ENCODE measurements around the gene STIMATE.

STIMATE gene

DNA sequence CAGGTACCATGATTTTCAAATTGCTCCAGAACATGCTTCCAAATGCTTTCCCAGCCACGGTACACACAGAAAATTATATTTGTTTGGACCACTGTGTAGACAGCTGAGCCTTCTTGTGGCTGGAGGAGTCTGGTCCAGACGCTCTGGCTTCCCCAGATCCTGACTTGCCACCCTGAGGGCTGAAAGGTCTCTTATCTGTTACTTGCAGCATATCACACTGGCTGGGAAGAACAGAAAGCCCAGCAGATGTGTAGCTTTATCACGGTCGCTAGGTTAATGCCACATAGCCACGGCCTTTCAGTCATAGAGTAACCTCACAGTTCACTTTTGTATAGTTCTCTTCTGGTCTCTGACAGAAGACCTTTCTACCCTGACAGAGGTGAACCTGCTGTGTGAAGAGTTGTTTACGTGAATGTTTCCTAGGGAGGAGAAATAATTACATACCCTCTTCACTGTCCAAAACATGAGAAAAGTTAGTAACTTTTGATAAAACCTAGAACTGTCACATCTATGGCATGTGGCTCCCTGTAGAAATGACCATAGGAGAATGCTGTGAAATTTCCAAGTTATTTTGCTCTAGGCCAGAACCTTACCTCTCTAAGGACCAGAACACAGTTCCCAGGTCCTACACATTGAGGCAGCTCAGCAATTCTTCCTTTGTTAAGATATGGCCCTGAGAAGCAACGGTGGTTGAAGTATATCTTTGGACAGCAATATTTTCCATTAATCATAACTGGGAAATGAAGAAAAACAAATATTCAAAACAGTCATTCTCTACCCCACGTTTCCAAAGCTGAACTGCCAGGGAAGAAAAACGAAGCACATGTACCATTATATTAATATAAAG is 15.8 kb upstream of the STIMATE start:
- H3K27ac Mint-ChIP-seq: no peak overlapping the region

GRCh38 chr3:52910823-52911222 is 13.5 kb upstream of the STIMATE start:
- ATAC-seq (replicated peaks): no peak
- DNase-seq: no peak
- no peaks in the 10 kb centered on the region for H3K9me3 Mint-ChIP-seq
- no peaks in the 10 kb centered on the region for H3K27me3 Mint-ChIP-seq
- H3K27ac Mint-ChIP-seq: no peak overlapping the region
- H3K36me3 Mint-ChIP-seq: peaks cover 6 to 24% of the 10 kb centered on the region in 2 donors
- H3K4me3 Mint-ChIP-seq: no peak overlapping the region
- no peaks in the 10 kb centered on the region for H3K4me1 Mint-ChIP-seq

More for the DNA sequence above, 15.8 kb upstream of the STIMATE start:
- no peaks in the 10 kb centered on the region for H3K4me1 Mint-ChIP-seq
- ATAC-seq (replicated peaks) (no peak), DNase-seq (no peak)
- H3K9me3 Mint-ChIP-seq: no peaks in the 10 kb centered on the region
- no peak overlapping the region for H3K4me3 Mint-ChIP-seq
- peaks cover 8 to 19% of the 10 kb centered on the region in 2 donors for H3K36me3 Mint-ChIP-seq
- H3K27me3 Mint-ChIP-seq: no peaks in the 10 kb centered on the region

- Mint-ChIP-seq H3K27me3 (no peaks in the 10 kb centered on the region), H3K27ac (no peak overlapping the region), H3K4me3 (no peak overlapping the region), H3K36me3 (peaks cover 11 to 22% of the 10 kb centered on the region in 2 donors), H3K4me1 (no peaks in the 10 kb centered on the region), H3K9me3 (no peaks in the 10 kb centered on the region)
- no peak for DNase-seq
- ATAC-seq (replicated peaks): no peak
These were observed 10.1 kb upstream of the STIMATE start for GRCh38 chr3:52907497-52907896.

GRCh38 chr3:52904552-52904951 is 7.2 kb upstream of the STIMATE start:
- no peak for DNase-seq
- Mint-ChIP-seq H3K27me3 (no peaks in the 10 kb centered on the region), H3K4me3 (no peak overlapping the region), H3K9me3 (no peaks in the 10 kb centered on the region), H3K27ac (peak overlapping the region; percentile 77), H3K4me1 (no peaks in the 10 kb centered on the region), H3K36me3 (peaks cover 11 to 13% of the 10 kb centered on the region in 2 donors)
- no peak for ATAC-seq (replicated peaks)

DNA sequence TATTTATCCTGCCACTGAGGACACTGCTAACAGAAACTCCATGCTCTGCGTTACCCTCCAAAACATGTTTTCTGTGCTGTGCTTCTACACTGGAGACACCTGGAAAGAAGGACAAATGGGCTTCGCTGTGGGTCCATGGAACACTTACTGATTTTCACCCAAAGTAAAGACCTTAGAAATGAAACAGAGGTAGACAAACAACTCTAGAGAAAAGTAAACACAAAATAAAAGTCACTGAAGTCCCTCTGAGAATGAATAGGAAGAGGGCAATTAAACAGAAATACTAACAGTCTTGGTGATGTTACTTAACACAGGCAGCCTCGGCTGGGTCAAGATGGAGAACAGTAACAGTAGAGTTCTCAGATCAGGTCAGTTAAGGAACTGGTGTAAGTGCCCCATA is 6.7 kb upstream of the STIMATE start:
- Mint-ChIP-seq H3K36me3 (peaks cover 11 to 13% of the 10 kb centered on the region in 2 donors), H3K27me3 (no peaks in the 10 kb centered on the region), H3K9me3 (no peaks in the 10 kb centered on the region), H3K4me1 (no peaks in the 10 kb centered on the region), H3K4me3 (no peak overlapping the region), H3K27ac (no peak overlapping the region)
- DNase-seq: no peak
- ATAC-seq (replicated peaks): no peak

GRCh38 chr3:52896613-52897012 is 735 bp downstream of the STIMATE start:
- Mint-ChIP-seq H3K27me3 (no peaks in the 10 kb centered on the region), H3K4me3 (peak overlapping the region; percentile 89 to 94), H3K9me3 (no peaks in the 10 kb centered on the region), H3K4me1 (peaks cover 28 to 38% of the 10 kb centered on the region in 2 donors), H3K36me3 (peaks cover 7 to 15% of the 10 kb centered on the region in 2 donors), H3K27ac (peak overlapping the region; percentile 74)
- DNase-seq (no peak), ATAC-seq (replicated peaks) (no peak)

GRCh38 chr3:52896151-52896550 is 1.2 kb downstream of the STIMATE start:
- ATAC-seq (replicated peaks): no peak
- peaks cover 31 to 42% of the 10 kb centered on the region in 2 donors for H3K4me1 Mint-ChIP-seq
- no peaks in the 10 kb centered on the region for H3K27me3 Mint-ChIP-seq
- peaks cover 7 to 15% of the 10 kb centered on the region in 2 donors for H3K36me3 Mint-ChIP-seq
- peak overlapping the region; percentile 89 to 94 for H3K4me3 Mint-ChIP-seq
- no peak for DNase-seq
- H3K27ac Mint-ChIP-seq: no peak overlapping the region
- no peaks in the 10 kb centered on the region for H3K9me3 Mint-ChIP-seq

GRCh38 chr3:52895418-52895817 is 1.9 kb downstream of the STIMATE start:
- H3K27me3 Mint-ChIP-seq: no peaks in the 10 kb centered on the region

DNA sequence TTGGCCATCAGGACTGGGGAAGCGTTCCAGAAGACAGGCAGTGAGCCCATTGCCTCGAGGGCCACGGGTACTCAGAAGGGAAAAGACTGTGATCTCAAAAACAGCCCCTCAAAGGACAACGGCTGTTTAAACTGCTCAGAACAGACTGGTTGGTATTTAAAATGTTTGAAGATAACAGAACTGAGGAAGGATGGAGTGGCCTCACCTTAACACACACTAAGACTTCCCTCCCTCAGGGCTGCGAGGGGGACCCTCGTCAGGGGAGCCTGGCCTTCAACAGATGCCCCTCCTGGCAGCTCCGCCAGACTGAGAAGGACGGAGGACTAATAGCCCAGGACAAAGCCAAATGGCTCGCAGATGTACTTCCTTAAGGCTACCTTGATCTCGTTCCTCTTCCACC is 2.6 kb downstream of the STIMATE start:
- Mint-ChIP-seq H3K9me3 (no peaks in the 10 kb centered on the region), H3K36me3 (peaks cover 6 to 23% of the 10 kb centered on the region in 2 donors), H3K27me3 (no peaks in the 10 kb centered on the region), H3K4me3 (no peak overlapping the region), H3K27ac (no peak overlapping the region), H3K4me1 (peaks cover 36 to 48% of the 10 kb centered on the region in 2 donors)
- ATAC-seq (replicated peaks) (no peak), DNase-seq (no peak)

More at GRCh38 chr3:52895418-52895817, 1.9 kb downstream of the STIMATE start:
- H3K9me3 Mint-ChIP-seq: no peaks in the 10 kb centered on the region
- peaks cover 31 to 44% of the 10 kb centered on the region in 2 donors for H3K4me1 Mint-ChIP-seq
- peak overlapping the region; percentile 7 for H3K27ac Mint-ChIP-seq
- H3K4me3 Mint-ChIP-seq: peak overlapping the region; percentile 6 to 94
- DNase-seq (no peak), ATAC-seq (replicated peaks) (no peak)
- peaks cover 3 to 18% of the 10 kb centered on the region in 2 donors for H3K36me3 Mint-ChIP-seq

DNA sequence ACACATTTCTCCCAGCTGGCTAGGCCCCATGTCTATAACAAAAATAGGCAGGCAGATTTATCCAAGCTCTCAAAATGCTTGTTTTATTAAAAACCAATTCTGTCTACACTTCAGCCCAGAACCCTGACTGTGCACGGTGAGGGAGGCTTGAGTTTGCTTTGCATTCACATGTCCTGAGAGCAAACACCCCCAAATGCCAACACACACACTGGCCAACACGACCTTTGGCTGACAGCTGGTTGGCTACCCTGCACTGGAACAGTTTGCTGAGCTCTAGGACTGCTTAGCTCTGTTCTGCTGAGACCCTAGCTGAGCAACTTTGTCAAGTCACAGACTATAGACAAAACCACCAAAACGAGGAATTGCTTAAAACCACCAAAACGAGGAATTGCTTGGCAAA is 3.6 kb downstream of the STIMATE start:
- Mint-ChIP-seq H3K27me3 (no peaks in the 10 kb centered on the region), H3K9me3 (no peaks in the 10 kb centered on the region), H3K4me3 (no peak overlapping the region), H3K36me3 (peaks cover 6 to 23% of the 10 kb centered on the region in 2 donors), H3K27ac (no peak overlapping the region), H3K4me1 (peaks cover 37 to 49% of the 10 kb centered on the region in 2 donors)
- DNase-seq (no peak), ATAC-seq (replicated peaks) (no peak)

GRCh38 chr3:52892625-52893311 is 4.6 kb downstream of the STIMATE start:
- Mint-ChIP-seq H3K4me1 (peaks cover 35 to 49% of the 10 kb centered on the region in 2 donors), H3K4me3 (peak overlapping the region in 1 of 2 donors; percentile 45), H3K9me3 (no peaks in the 10 kb centered on the region), H3K27me3 (no peaks in the 10 kb centered on the region), H3K36me3 (peaks cover 6 to 23% of the 10 kb centered on the region in 2 donors), H3K27ac (peak overlapping the region; percentile 82)
- no peak for DNase-seq
- no peak for ATAC-seq (replicated peaks)

DNA sequence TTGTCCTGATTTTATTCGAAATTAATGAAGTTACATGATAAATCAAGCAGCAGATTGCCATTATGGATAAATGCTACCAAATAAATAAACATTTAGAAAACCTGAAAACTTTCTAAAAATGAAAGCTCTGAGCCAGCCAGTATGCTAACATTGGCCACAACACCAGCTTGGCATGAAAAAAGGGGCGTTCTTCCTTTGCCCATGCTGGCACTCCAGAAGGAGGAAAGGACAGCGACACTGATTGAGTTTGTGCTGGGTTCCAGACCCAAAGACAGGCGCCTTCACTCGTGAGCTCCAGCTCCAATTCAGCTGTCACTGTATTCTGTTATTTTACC is 5.1 kb downstream of the STIMATE start:
- peaks cover 35 to 49% of the 10 kb centered on the region in 2 donors for H3K4me1 Mint-ChIP-seq
- H3K27ac Mint-ChIP-seq: no peak overlapping the region
- no peaks in the 10 kb centered on the region for H3K9me3 Mint-ChIP-seq
- H3K4me3 Mint-ChIP-seq: no peak overlapping the region
- no peak for ATAC-seq (replicated peaks)
- no peaks in the 10 kb centered on the region for H3K27me3 Mint-ChIP-seq
- no peak for DNase-seq
- peaks cover 6 to 23% of the 10 kb centered on the region in 2 donors for H3K36me3 Mint-ChIP-seq

DNA sequence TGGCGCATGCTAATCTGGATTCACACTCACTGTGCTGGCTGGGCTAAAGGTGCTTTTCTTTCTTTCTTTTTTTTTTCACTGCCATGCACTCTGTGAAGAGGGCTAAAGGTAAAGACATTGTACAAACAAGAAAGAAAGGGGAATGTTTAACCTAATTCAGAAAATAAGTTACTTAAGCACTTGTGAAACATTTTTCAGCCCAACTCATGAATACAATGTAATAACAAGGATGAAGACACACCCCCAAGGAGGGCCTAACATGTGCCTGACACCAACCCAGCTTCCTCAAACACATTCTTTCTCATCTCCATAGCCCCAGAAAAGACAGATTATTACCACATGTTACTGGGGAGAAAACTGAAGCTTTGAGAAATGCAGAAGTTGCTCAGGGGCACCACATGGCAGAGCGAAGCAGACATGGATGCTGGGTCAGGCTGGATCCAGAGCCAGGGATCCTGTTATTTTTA is 5.7 kb downstream of the STIMATE start:
- H3K4me3 Mint-ChIP-seq: no peak overlapping the region
- no peak for DNase-seq
- H3K27me3 Mint-ChIP-seq: no peaks in the 10 kb centered on the region
- peaks cover 33 to 46% of the 10 kb centered on the region in 2 donors for H3K4me1 Mint-ChIP-seq
- H3K27ac Mint-ChIP-seq: peak overlapping the region; percentile 20
- no peaks in the 10 kb centered on the region for H3K9me3 Mint-ChIP-seq
- H3K36me3 Mint-ChIP-seq: peaks cover 8 to 23% of the 10 kb centered on the region in 2 donors
- peak; percentile 70 to 71 for ATAC-seq (replicated peaks)

- Mint-ChIP-seq H3K4me1 (peaks cover 30 to 41% of the 10 kb centered on the region in 2 donors), H3K27me3 (no peaks in the 10 kb centered on the region), H3K4me3 (no peak overlapping the region), H3K27ac (peak overlapping the region; percentile 83), H3K36me3 (peaks cover 10 to 23% of the 10 kb centered on the region in 2 donors), H3K9me3 (no peaks in the 10 kb centered on the region)
- ATAC-seq (replicated peaks): peak; percentile 54 to 59
- DNase-seq: no peak
These were observed 6.2 kb downstream of the STIMATE start for GRCh38 chr3:52891164-52891563.
